HG03060 (cell line): ENCODE measurements around the gene IQGAP2.
A peak's percentile ranks its signal among the peaks of the same experiment; 100 is the strongest.
"Not testable (repeated sequence)": the region's sequence is repeated elsewhere in the genome, so short reads cannot be mapped to it uniquely, and the experiment has no call there.

ENCODE experiments used
- ATAC-seq: cut with Tn5 transposase; IDR thresholded peaks from one replicate; pipeline ENCODE4 v1.9.1; 2021; ENCODE audit warnings: low read depth, moderate number of reproducible peaks; ENCODE audit not compliant: unreplicated experiment

The IQGAP2 gene

GRCh38 chr5:76528547-76529331, 125.7 kb downstream of the IQGAP2 start:
- ATAC-seq = no peak

GRCh38 chr5:76529464-76530344, 126.6 kb downstream of the IQGAP2 start:
- ATAC-seq = no peak

GRCh38 chr5:76532052-76532451, 129.0 kb downstream of the IQGAP2 start:
- no peak for ATAC-seq

- no peak for ATAC-seq
Measured at GRCh38 chr5:76532973-76533372, 129.9 kb downstream of the IQGAP2 start.

GRCh38 chr5:76535577-76535976, 132.5 kb downstream of the IQGAP2 start:
- ATAC-seq = no peak

GRCh38 chr5:76537073-76537543, 134.0 kb downstream of the IQGAP2 start:
- no peak for ATAC-seq

GRCh38 chr5:76542241-76542640, 139.2 kb downstream of the IQGAP2 start:
- no peak for ATAC-seq

- no peak for ATAC-seq
Measured at GRCh38 chr5:76542887-76543690, 140.0 kb downstream of the IQGAP2 start.

- no peak for ATAC-seq
Measured at GRCh38 chr5:76544268-76544926, 141.3 kb downstream of the IQGAP2 start.

- ATAC-seq = no peak
Measured at GRCh38 chr5:76545184-76545583, 142.1 kb downstream of the IQGAP2 start.

GRCh38 chr5:76546497-76547102, 143.5 kb downstream of the IQGAP2 start:
- ATAC-seq = no peak

- peak; percentile 68 for ATAC-seq
Measured at GRCh38 chr5:76547242-76547890, 144.3 kb downstream of the IQGAP2 start.

- ATAC-seq = no peak
Measured at GRCh38 chr5:76547891-76548524, 144.9 kb downstream of the IQGAP2 start.

- no peak for ATAC-seq
Measured at GRCh38 chr5:76548525-76549229, 145.6 kb downstream of the IQGAP2 start.

GRCh38 chr5:76550881-76551280, 147.8 kb downstream of the IQGAP2 start:
- not testable (repeated sequence) for ATAC-seq

GRCh38 chr5:76552546-76552945, 149.5 kb downstream of the IQGAP2 start:
- no peak for ATAC-seq

GRCh38 chr5:76553251-76553650, 150.2 kb downstream of the IQGAP2 start:
- ATAC-seq = no peak

GRCh38 chr5:76555114-76555513, 152.0 kb downstream of the IQGAP2 start:
- ATAC-seq = no peak
